COLO668 (cell line): Measurements from ENCODE around the gene LIX1.
"Not testable (repeated sequence)": the region's sequence is repeated elsewhere in the genome, so short reads cannot be mapped to it uniquely, and the experiment has no call there.

Experiments
- DNase-seq: peaks from one replicate; lab custom pipeline; 2025; ENCODE audit not compliant: unreplicated experiment; lab: John Stamatoyannopoulos, UW

Gene LIX1

GRCh38 chr5:97142521-97143254 is at the start of gene LIX1:
Gene LIX1 (minus strand): TSS chr5:97142611. CDS start chr5:97142576, 35 bp downstream.
- peak; percentile 12 for DNase-seq

GRCh38 chr5:97191893-97192292 is 49.5 kb upstream of the LIX1 start:
- no peak for DNase-seq

DNA sequence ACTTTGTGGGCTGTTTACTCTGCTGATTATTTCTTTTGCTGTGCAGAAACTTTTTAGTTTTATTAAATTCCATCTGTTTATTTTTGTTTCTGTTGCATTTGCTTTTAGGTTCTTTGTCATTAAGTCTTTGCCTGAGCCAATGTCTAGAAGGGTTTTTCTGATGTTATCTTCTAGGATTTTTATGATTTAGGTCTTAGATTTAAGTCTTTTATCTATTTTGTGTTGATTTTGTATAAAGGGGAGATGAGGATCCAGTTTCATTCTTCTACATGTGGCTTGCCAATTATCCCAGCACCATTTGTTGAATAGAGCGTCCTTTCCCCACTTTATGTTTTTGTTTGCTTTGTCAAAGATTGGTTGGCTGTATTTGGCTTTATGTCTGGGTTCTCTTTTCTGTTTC is 47.1 kb upstream of the LIX1 start:
- not testable (repeated sequence) for DNase-seq

- no peak for DNase-seq
These were observed 41.5 kb upstream of the LIX1 start for GRCh38 chr5:97183930-97184213.

GRCh38 chr5:97183100-97183929 is 40.9 kb upstream of the LIX1 start, which contains the start of gene RIOK2:
Gene RIOK2 (minus strand): TSS chr5:97183247. CDS start chr5:97183191, 56 bp downstream.
- DNase-seq, result peak; percentile 93

DNA sequence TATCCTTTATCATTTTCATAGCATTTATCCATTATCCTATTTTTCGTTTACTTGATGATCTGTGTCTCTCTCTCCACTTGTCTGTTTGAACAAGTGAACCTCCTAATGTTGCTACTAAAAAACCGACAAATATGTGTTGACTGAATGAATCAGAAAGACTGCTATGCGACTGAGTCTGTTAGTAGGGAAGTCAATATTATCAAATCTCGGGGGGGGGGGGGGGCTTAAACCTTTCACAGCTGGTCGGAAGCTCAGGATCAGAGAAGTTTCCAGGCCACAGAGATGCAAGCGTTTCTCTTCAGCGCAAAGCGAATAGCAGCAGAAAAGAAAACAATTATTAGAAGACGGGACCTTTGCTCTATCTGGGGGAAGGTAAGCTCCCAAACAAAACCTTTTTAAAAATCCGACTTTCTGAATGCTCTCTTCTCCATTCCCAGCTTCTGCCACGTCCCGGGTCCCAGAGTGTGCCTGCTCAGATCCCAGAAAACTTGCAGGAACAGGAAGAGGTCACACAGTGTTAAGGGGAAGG is 40.2 kb upstream of the LIX1 start:
- DNase-seq, result no peak

DNA sequence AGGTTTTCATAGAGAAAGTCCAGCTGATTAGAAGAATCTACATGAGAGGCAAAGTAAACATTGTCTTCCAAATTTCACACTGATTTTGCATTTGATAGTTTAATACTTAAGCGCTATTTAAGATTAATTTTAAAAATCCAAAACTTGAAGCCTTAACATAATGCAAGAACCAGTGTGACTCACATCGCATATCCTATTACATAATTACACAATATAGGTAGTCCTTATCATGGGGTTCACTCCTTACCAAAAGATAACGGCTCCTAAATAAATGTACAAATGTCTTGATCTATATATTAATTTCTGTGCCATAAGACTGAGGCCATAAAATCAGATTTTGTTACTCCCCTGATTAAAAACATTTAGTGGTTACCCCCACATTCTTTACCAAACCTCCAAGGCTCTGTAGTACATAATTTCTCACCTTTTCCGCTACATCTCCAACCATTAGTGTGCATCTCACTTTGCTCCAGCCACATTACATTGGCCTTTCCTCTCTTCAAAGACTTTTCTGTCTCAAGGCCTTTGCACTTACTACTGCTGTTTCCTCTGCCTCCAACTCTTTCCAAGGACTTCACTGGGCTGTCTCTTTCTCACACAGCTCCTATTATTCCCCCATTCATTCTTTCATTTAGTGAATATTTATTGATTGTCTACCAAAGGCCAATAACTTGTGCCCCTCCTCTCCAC is 39.6 kb upstream of the LIX1 start:
- no peak for DNase-seq

DNA sequence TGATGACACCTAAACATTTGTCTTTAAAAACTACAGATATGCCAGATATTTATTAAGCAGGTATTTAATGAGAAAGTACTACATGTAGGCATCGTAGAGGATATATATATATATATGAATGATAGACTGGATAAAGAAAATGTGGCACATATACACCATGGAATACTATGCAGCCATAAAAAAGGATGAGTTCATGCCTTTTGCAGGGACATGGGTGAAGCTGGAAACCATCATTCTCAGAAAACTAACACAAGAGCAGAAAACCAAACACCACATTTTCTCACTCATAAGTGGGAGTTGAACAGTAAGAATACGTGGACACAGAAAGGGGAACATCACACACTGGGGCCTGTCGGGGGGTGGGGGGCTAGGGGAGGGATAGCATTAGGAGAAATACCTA is 37.0 kb upstream of the LIX1 start:
- DNase-seq, result not testable (repeated sequence)

GRCh38 chr5:97172227-97172626 is 29.8 kb upstream of the LIX1 start:
- no peak for DNase-seq

DNA sequence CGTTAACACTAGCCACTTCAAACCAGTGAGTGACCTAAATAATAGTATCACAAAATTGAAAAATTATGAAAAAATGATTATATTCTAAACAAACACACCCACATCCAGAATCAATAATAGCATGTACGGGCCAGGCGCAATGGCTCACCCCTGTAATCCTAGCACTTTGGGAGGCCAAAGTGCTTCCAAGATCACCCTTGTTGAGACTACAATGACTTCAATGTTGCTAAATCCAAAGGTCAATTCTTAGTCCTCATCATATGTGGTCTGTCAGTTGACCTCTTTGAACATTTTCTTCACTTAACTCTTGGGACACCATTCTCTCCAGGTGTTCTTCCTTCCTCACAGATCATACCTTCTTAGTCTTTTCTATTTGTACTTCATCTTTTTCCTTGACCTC is 29.3 kb upstream of the LIX1 start:
- DNase-seq, result no peak

GRCh38 chr5:97167435-97167834 is 25.0 kb upstream of the LIX1 start:
- no peak for DNase-seq

- peak; percentile 9 for DNase-seq
These were observed 23.3 kb upstream of the LIX1 start for GRCh38 chr5:97165726-97166125.

GRCh38 chr5:97164846-97165245 is 22.4 kb upstream of the LIX1 start:
- DNase-seq, result no peak

DNA sequence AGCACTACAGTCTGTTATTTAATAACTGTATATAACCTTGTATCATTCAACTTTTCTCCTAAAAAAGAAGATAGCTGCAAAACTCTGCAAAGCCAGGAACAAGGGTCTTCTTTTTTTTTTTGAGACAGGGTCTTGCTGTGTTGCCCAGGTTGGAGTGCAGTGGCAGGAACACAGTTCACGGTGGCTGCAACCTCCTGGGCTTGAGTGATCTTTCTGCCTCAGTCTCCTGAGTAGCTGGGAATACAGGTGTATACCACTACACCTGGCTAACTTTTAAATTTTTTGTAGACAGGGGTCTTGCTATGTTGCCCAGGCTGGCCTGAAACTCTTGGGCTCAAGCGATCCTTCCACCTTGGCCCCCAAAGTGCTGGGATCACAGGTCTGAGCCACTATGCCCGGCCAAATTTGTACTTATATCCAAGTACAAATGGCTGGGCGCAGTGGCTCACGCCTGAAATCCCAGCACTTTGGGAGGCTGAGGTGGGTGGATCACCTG is 21.4 kb upstream of the LIX1 start:
- no peak for DNase-seq

DNA sequence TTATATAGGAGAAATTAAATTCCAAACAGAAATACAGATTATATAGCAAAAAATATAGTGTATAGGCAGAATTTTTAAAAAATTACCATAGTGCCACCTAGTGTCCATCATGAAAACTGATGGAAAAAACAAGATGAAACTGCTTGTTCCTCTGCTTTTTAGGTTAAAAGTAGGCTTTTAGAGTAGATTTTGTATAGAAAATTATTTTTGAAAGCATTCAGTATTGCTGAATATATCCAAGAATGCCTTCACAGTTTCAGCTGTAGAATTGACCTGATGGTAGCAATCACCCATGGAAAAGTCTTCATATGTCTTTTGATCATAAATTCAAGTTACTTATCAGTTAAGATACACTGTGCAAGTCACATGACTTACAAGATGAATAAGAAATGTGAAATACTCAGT is 21.0 kb upstream of the LIX1 start:
- DNase-seq, result no peak

DNA sequence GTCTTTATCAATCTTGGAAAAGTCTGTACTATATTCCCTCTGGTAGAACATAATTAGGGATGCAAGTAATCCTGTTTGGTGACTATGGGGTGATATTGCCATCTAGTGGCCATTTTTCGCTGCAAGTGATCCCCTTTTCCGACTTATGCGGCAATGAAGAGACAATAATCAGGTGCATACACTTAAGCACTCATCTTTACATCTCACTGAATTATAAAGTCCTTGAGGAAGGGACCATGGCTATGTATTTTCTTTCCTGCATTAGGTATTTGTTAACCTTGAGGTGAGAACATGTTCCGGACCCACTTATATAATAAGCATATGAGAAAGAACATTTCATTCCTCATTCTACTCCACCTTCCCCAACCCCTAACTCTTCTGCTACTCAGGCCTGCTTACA is 19.6 kb upstream of the LIX1 start:
- DNase-seq, result peak; percentile 55

DNA sequence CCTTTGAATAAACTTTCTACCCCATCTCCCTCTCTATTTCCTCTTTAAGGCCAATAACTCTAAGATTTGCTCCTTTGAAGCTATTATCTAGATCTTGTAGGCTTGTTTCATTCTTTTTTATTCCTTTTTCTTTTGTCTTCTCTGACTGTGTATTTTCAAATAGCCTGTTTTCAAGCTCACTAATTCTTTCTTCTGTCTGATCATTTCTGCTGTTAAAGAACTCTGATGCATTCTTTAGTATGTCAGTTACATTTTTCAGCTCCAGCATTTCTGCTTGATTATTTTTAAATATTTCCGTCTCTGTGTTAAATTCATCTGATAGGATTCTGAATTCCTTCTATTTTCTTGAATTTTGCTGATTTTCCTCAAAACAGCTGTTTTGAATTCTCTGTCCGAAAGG is 15.3 kb upstream of the LIX1 start:
- no peak for DNase-seq

- DNase-seq, result no peak
These were observed 9.0 kb upstream of the LIX1 start for GRCh38 chr5:97151370-97151769.

DNA sequence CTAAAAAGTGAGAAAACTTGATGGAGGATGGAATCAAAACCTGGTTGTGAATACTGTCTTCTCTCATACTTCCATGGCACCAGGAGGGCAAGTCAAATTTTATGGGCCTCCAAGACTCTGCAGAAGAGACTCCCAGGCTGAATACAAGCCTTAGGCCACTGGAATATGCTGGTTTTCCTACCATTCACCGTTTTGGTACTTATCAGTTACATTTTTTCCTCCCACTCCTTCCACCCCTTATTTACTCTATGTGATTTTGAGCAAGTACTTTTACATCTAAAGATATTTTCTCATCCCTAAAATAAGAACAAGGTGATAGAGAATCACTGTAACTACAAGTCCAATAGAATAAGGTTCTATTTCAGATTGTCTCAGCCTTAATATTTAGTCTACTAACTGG is 8.0 kb upstream of the LIX1 start:
- DNase-seq, result no peak

- no peak for DNase-seq
These were observed 7.3 kb upstream of the LIX1 start for GRCh38 chr5:97149709-97150108.

DNA sequence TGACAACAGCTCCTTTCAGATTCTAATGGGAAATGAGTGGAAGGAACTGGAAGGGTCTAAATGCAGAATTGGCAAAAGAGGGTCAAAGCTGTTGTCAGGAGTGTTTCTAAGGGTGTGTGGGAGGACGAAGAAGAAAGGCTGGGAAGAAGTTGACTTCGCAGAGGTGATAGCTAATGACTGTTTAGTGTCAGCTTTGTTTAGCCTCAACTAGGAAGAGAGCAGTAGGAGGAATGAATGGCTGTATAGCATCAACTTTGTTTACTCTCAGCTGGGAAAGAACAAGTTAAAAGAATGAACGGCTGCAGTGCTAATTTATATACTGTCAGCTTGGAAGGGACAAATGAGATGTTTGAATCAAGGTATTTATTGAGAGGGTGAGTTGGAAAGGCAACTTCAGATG is 5.9 kb upstream of the LIX1 start:
- no peak for DNase-seq

DNA sequence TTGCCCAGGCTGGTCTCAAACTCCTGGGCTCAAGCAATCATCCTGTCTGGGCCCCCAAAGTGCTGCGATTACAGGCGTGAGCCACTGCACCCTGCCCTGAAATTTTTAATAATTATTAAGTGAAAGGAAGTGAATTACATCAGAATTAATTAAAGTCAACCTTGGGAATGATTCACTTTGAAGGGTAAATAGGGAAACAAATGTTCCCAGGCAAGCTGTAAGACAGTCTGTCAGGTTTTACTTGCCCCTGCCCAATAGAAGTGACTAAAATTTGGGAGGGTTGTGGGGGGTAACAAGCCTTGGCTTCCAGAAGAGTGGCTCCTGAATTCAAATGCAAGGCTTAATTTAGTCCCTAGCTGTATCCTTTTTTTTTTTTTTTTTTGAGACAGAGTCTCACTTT is 1.3 kb upstream of the LIX1 start:
- DNase-seq, result no peak
